BE2C (cell line): ENCODE results near the gene USP47.

Experiments
- DNase-seq: peaks from one replicate; pipeline ENCODE4 v3.0.0-alpha.2; 2020
- H3K27me3 ChIP-seq: fragments of 250-450 bp; sonication (Bioruptor Pico); 2 replicates; pipeline ENCODE4 v1.5.1; 2020; ENCODE audit warnings: mild to moderate bottlenecking
- H3K36me3 ChIP-seq: fragments of 250-450 bp; sonication (Bioruptor Pico); 2 replicates; pipeline ENCODE4 v1.5.1; 2020; ENCODE audit warnings: mild to moderate bottlenecking
- H3K4me1 ChIP-seq: fragments of 250-450 bp; sonication (Bioruptor Pico); 2 replicates; pipeline ENCODE4 v1.5.1; 2020
- H3K4me3 ChIP-seq: 2 replicates; pipeline ENCODE4 v1.5.1; 2011; ENCODE audit warnings: low read depth, low read length
- H3K9me3 ChIP-seq: fragments of 250-450 bp; sonication (Bioruptor Pico); 2 replicates; pipeline ENCODE4 v1.5.1; 2020
- TF ChIP-seq, protein P1 (sequence below): IDR thresholded peaks from 2 replicates; pipeline ENCODE4 v1.5.1; 2012; ENCODE audit warnings: mild to moderate bottlenecking, low read depth, low read length

USP47 gene

DNA sequence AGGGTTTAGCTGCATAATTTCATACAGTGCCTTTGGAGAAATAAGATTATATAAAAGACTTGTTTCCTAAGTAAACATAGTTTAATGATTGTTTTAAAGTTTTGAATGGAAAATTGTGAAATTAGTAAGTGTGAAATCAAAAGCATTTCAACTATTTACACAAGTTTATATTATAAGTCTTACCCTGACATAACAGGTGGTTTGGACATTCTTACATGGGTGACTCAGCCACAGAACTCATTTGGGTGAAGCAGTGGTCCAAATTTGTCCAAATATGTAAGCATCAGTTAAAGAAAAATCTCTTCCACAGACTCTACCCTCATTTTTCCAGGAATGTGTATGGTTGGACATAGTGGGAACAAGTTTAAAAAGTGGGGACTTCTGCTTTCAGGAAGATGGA is 68.0 kb downstream of the USP47 start:
- no peak overlapping the region for H3K4me3 ChIP-seq
- no peak for DNase-seq
- H3K9me3 ChIP-seq, result no peaks in the 10 kb centered on the region
- no peaks in the 10 kb centered on the region for H3K27me3 ChIP-seq
- no peaks in the 10 kb centered on the region for H3K36me3 ChIP-seq
- H3K4me1 ChIP-seq, result no peaks in the 10 kb centered on the region
- TF ChIP-seq, protein P1, sequence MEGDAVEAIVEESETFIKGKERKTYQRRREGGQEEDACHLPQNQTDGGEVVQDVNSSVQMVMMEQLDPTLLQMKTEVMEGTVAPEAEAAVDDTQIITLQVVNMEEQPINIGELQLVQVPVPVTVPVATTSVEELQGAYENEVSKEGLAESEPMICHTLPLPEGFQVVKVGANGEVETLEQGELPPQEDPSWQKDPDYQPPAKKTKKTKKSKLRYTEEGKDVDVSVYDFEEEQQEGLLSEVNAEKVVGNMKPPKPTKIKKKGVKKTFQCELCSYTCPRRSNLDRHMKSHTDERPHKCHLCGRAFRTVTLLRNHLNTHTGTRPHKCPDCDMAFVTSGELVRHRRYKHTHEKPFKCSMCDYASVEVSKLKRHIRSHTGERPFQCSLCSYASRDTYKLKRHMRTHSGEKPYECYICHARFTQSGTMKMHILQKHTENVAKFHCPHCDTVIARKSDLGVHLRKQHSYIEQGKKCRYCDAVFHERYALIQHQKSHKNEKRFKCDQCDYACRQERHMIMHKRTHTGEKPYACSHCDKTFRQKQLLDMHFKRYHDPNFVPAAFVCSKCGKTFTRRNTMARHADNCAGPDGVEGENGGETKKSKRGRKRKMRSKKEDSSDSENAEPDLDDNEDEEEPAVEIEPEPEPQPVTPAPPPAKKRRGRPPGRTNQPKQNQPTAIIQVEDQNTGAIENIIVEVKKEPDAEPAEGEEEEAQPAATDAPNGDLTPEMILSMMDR, result no peak

DNA sequence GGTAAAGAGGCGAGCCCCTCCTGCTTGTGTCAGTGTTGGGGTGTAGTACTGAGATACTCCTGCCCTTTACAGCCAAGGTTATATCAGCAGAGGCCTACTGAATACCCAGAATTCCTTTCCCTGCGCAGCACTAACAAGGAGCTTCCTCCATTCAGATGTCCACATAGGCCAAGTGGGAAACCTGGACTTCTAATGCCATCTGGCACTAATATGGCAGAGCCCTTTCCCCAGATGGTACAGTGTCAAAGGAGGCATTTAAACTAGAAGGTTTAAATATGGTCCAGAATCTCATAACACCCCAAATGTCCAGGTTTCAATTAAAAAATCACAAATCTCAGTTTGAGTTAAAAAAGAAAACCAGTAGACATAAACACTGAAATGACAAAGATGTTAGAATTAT is 68.8 kb downstream of the USP47 start:
- no peak for DNase-seq
- H3K36me3 ChIP-seq, result no peaks in the 10 kb centered on the region

DNA sequence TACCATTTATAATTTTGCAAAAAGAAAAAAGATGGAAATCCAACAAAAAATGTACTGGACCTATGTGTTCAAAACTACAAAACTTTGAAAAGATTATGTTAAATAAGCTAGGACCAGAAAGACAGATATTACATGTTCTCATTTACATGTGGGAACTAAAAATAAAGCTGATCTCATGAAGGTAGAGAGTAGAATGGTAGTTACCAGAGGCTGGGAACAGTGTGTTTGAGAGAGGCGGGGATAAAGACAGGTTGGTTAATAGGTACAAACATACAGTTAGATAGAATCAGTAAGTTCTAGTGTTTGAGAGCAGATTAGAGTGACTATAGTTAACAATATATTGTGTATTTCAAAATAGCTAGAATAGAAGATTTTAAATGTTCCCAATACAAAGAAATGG is 71.6 kb downstream of the USP47 start:
- H3K4me3 ChIP-seq, result no peak overlapping the region
- no peaks in the 10 kb centered on the region for H3K27me3 ChIP-seq
- TF ChIP-seq, protein P1, result no peak
- no peaks in the 10 kb centered on the region for H3K9me3 ChIP-seq
- DNase-seq, result no peak
- H3K36me3 ChIP-seq, result no peaks in the 10 kb centered on the region
- no peaks in the 10 kb centered on the region for H3K4me1 ChIP-seq

More for the DNA sequence above, 68.8 kb downstream of the USP47 start:
- Histone ChIP-seq H3K27me3 (no peaks in the 10 kb centered on the region), H3K9me3 (no peaks in the 10 kb centered on the region), H3K4me1 (no peaks in the 10 kb centered on the region), H3K4me3 (no peak overlapping the region)
- TF ChIP-seq, protein P1, result no peak

DNA sequence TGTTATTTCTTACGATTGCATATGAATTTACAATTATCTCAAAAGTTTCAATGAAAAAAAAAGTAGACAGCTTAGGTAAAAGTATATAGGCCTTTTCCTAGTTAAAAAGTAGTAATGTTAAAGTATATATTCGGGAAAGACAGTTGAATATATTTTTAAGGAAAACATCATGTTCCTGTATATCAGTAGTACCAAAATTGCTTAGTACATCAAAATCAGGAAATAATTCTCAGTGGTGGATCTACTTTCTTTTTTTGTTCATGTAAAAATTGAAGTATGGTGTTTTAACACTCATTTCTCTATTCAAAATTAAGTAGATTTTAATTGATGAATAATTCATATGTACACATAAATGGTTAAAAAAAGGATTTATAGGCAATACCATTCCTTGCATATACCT is 73.9 kb downstream of the USP47 start:
- H3K4me1 ChIP-seq, result no peaks in the 10 kb centered on the region
- no peaks in the 10 kb centered on the region for H3K27me3 ChIP-seq
- no peaks in the 10 kb centered on the region for H3K9me3 ChIP-seq
- H3K36me3 ChIP-seq, result no peaks in the 10 kb centered on the region
- no peak overlapping the region for H3K4me3 ChIP-seq
- TF ChIP-seq, protein P1, result no peak
- no peak for DNase-seq

DNA sequence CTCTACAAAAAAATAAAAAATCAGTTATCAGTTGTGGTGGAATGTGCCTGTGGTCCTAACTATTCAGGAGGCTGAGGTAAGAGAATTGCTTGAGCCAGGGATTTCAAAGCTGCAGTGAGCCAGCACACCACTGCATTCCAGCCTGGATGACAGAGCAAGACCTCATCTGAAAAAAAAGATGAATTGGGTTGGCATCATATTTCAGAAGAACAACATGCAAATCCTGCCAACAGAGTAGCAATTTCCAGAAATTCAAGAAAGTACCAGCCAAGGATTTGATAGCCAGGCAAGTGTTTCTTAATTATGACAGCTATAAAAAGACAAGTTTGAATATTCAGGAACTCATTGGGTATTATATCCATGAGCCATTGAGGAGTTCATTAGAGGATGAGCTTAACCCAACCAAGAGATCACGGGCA is 75.2 kb downstream of the USP47 start:
- DNase-seq, result no peak
- Histone ChIP-seq H3K4me1 (no peaks in the 10 kb centered on the region), H3K9me3 (no peaks in the 10 kb centered on the region), H3K4me3 (no peak overlapping the region), H3K27me3 (no peaks in the 10 kb centered on the region), H3K36me3 (no peaks in the 10 kb centered on the region)
- TF ChIP-seq, protein P1, result no peak

DNA sequence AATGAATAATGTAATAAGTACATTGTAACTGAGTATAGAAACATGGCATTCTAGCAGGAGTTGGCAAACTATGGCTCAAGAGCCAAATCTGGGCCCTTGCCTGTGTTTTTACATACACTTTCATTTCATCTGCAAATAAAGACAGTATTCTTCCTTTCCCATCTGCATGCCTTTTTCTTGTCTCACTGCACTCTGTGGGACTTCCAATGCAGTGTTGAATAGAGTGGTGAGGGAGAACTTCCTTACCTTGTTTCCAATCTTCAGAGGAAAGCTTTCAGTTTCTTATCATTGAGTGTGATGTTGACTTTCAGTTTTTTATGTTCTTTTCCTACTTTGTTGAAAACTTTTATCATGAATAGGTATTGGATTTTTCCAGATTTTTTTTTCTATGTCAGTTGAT is 82.1 kb downstream of the USP47 start:
- TF ChIP-seq, protein P1, result no peak
- Histone ChIP-seq H3K27me3 (no peaks in the 10 kb centered on the region), H3K4me1 (no peaks in the 10 kb centered on the region)

More for the DNA sequence above, 82.1 kb downstream of the USP47 start:
- Histone ChIP-seq H3K36me3 (no peaks in the 10 kb centered on the region), H3K4me3 (no peak overlapping the region), H3K9me3 (no peaks in the 10 kb centered on the region)
- no peak for DNase-seq
